SK-N-SH treated with all-trans-retinoic acid at 6 μM for 48 hours (cell line): ENCODE measurements around the gene MPPED1.

ENCODE experiments used
- ATAC-seq: fragments of 200-7000 bp; cut with Tn5 transposase; 3 replicates; pipeline ENCODE4 v1.9.1; 2020; ENCODE audit warnings: mild to moderate bottlenecking, moderate library complexity
- BACH2 ChIP-seq: fragments of 250-450 bp; sonication (Bioruptor Pico); IDR thresholded peaks from 2 replicates; pipeline ENCODE4 v1.9.0; 2021; ENCODE audit warnings: mild to moderate bottlenecking, borderline replicate concordance
- CSDC2 ChIP-seq: fragments of 250-450 bp; sonication (Bioruptor Pico); IDR thresholded peaks from 2 replicates; pipeline ENCODE4 v1.5.0; 2020; ENCODE audit warnings: mild to moderate bottlenecking, moderate library complexity
- ISL1 ChIP-seq: fragments of 250-450 bp; sonication (Bioruptor Pico); IDR thresholded peaks from 2 replicates; pipeline ENCODE4 v2.1.2; 2022; ENCODE audit warnings: mild to moderate bottlenecking, moderate library complexity
- OSR1 ChIP-seq: fragments of 250-450 bp; sonication (Bioruptor Pico); IDR thresholded peaks from 2 replicates; pipeline ENCODE4 v1.8.0; 2022; ENCODE audit warnings: moderate library complexity, mild to moderate bottlenecking, inconsistent platforms
- PPARA ChIP-seq: fragments of 250-450 bp; sonication (Bioruptor Pico); IDR thresholded peaks from 2 replicates; pipeline ENCODE4 v1.5.0; 2020; ENCODE audit warnings: mild to moderate bottlenecking, borderline replicate concordance
- RARB ChIP-seq: fragments of 250-450 bp; sonication (Bioruptor Pico); IDR thresholded peaks from 2 replicates; pipeline ENCODE4 v1.8.0; 2021; ENCODE audit warnings: mild to moderate bottlenecking, moderate library complexity
- SNAI2 ChIP-seq: fragments of 250-450 bp; sonication (Bioruptor Pico); IDR thresholded peaks from 2 replicates; pipeline ENCODE4 v1.5.0; 2020; ENCODE audit warnings: mild to moderate bottlenecking, moderate library complexity
- TCF4 ChIP-seq: fragments of 250-450 bp; sonication (Bioruptor Pico); IDR thresholded peaks from 2 replicates; pipeline ENCODE4 v1.8.0; 2021; ENCODE audit warnings: mild to moderate bottlenecking, moderate library complexity, borderline replicate concordance
- TOX ChIP-seq: fragments of 250-450 bp; sonication (Bioruptor Pico); IDR thresholded peaks from 2 replicates; pipeline ENCODE4 v1.8.0; 2021; ENCODE audit warnings: mild to moderate bottlenecking, moderate library complexity, borderline replicate concordance
- ZC3H10 ChIP-seq: fragments of 250-450 bp; sonication (Bioruptor Pico); IDR thresholded peaks from 2 replicates; pipeline ENCODE4 v1.5.1; 2021; ENCODE audit warnings: mild to moderate bottlenecking, moderate library complexity
- ZFP3 ChIP-seq: fragments of 250-450 bp; sonication (Bioruptor Pico); IDR thresholded peaks from 2 replicates; pipeline ENCODE4 v1.5.0; 2020; ENCODE audit warnings: mild to moderate bottlenecking, moderate library complexity
- ZNF565 ChIP-seq: fragments of 450-650 bp; formaldehyde crosslinking; conservative IDR thresholded peaks from 2 replicates; pipeline ENCODE4 v1.5.0; 2020; ENCODE audit warnings: low read depth, mild to moderate bottlenecking, moderate library complexity
- ZNF70 ChIP-seq: fragments of 450-650 bp; formaldehyde crosslinking; IDR thresholded peaks from 2 replicates; pipeline ENCODE4 v1.5.0; 2020; ENCODE audit warnings: mild to moderate bottlenecking, moderate library complexity
- ZNF8 ChIP-seq: fragments of 450-650 bp; formaldehyde crosslinking; IDR thresholded peaks from 2 replicates; pipeline ENCODE4 v1.5.0; 2020; ENCODE audit warnings: mild to moderate bottlenecking, moderate library complexity
- TF ChIP-seq, protein P1 (sequence below): fragments of 250-450 bp; sonication (Bioruptor Pico); IDR thresholded peaks from 2 replicates; pipeline ENCODE4 v1.5.1; 2021; ENCODE audit warnings: mild to moderate bottlenecking, moderate library complexity
- TF ChIP-seq, protein P2 (sequence below): fragments of 250-450 bp; sonication (Bioruptor Pico); IDR thresholded peaks from 2 replicates; pipeline ENCODE4 v1.5.0; 2020; ENCODE audit warnings: mild to moderate bottlenecking, moderate library complexity
- TF ChIP-seq, protein P3 (sequence below): fragments of 250-450 bp; sonication (Bioruptor Pico); IDR thresholded peaks from 2 replicates; pipeline ENCODE4 v1.8.0; 2021; ENCODE audit warnings: low read depth, mild to moderate bottlenecking, moderate library complexity, borderline replicate concordance
- TF ChIP-seq, protein P4 (sequence below): fragments of 250-450 bp; sonication (Bioruptor Pico); IDR thresholded peaks from 2 replicates; pipeline ENCODE4 v1.5.1; 2020; ENCODE audit warnings: low read depth, mild to moderate bottlenecking, moderate library complexity

The MPPED1 gene

DNA sequence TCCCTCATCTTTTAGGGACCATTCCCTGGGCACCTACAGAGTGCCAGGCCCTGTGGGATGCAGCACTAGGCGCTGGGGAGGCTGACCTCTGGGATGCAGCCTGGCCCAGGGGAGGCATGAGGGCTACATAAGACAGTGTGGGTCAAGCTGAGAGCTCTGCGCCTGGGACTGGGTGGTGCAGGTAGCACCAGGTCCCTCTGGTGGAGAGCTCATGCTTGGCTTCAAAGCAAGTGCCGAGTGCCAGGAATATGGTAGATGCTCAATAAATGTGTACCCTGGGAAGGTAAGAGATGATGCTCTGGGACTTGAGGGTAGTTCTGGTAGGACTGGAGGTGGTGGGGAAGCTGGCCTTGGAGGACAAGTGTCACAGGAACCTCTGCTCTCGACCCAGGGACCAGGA, 2.0 kb upstream of the MPPED1 start:
- TF ChIP-seq ZC3H10 (CRISPR knock-in tag), result no peak
- TF ChIP-seq ISL1, result no peak
- no peak for TF ChIP-seq ZNF565
- no peak for TF ChIP-seq ZNF8
- TF ChIP-seq TCF4, result no peak
- no peak for TF ChIP-seq OSR1
- TF ChIP-seq, protein P1, sequence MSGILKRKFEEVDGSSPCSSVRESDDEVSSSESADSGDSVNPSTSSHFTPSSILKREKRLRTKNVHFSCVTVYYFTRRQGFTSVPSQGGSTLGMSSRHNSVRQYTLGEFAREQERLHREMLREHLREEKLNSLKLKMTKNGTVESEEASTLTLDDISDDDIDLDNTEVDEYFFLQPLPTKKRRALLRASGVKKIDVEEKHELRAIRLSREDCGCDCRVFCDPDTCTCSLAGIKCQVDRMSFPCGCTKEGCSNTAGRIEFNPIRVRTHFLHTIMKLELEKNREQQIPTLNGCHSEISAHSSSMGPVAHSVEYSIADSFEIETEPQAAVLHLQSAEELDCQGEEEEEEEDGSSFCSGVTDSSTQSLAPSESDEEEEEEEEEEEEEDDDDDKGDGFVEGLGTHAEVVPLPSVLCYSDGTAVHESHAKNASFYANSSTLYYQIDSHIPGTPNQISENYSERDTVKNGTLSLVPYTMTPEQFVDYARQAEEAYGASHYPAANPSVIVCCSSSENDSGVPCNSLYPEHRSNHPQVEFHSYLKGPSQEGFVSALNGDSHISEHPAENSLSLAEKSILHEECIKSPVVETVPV (CRISPR knock-in tag), result no peak
- TF ChIP-seq, protein P2, sequence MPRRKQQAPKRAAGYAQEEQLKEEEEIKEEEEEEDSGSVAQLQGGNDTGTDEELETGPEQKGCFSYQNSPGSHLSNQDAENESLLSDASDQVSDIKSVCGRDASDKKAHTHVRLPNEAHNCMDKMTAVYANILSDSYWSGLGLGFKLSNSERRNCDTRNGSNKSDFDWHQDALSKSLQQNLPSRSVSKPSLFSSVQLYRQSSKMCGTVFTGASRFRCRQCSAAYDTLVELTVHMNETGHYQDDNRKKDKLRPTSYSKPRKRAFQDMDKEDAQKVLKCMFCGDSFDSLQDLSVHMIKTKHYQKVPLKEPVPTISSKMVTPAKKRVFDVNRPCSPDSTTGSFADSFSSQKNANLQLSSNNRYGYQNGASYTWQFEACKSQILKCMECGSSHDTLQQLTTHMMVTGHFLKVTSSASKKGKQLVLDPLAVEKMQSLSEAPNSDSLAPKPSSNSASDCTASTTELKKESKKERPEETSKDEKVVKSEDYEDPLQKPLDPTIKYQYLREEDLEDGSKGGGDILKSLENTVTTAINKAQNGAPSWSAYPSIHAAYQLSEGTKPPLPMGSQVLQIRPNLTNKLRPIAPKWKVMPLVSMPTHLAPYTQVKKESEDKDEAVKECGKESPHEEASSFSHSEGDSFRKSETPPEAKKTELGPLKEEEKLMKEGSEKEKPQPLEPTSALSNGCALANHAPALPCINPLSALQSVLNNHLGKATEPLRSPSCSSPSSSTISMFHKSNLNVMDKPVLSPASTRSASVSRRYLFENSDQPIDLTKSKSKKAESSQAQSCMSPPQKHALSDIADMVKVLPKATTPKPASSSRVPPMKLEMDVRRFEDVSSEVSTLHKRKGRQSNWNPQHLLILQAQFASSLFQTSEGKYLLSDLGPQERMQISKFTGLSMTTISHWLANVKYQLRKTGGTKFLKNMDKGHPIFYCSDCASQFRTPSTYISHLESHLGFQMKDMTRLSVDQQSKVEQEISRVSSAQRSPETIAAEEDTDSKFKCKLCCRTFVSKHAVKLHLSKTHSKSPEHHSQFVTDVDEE (CRISPR knock-in tag), result no peak
- ATAC-seq, result no peak

DNA sequence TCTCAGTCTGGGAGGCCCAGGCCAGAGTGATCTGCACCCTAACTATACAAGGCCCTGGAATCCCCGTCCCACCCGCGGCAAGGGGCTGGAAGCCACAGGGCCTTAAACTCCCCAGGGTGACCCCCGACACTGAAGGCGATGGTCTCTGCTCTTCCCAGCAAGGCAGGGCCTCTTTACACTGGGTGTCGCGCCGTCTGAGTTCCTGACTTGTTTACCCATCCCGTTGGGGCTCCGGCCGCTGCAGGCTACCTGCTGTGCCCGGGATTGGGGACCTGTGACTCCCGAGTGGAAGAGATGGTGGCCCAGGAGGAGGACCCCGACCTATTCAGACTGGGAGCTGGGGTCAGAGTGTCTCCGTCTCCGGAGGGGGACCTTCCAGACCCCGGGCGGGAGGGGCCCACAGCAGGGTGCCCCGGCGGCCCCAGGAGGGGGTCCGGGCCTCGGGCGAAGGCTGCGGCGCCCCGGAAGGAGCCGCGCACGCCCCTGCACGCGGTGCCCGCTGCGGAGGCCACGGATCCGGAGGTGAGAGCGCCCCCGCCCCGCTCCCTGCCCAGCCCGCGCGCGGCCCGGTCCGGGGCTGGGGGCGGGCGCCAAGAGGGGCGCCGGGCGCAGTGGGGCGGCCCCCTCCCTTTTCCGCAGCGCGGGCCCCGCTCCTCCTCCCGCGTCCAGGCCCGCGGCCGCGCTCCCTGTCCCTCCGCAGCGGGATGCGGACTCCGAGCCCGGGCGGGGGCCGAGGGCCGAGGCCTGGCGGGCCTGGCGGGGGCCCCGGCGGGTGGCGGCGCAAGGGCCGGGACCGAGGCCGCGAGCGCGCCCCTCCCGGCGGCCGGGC, 560 bp upstream of the MPPED1 start:
- ATAC-seq, result no peak
- TF ChIP-seq ZNF70 (CRISPR knock-in tag) (no peak), ZNF8 (no peak), ZFP3 (no peak), TOX (CRISPR knock-in tag) (no peak), ZNF565 (no peak), PPARA (CRISPR knock-in tag) (no peak), ZC3H10 (CRISPR knock-in tag) (no peak), RARB (no peak), OSR1 (no peak), SNAI2 (CRISPR knock-in tag) (no peak), TCF4 (no peak), CSDC2 (CRISPR knock-in tag) (no peak)
- TF ChIP-seq, protein P3, sequence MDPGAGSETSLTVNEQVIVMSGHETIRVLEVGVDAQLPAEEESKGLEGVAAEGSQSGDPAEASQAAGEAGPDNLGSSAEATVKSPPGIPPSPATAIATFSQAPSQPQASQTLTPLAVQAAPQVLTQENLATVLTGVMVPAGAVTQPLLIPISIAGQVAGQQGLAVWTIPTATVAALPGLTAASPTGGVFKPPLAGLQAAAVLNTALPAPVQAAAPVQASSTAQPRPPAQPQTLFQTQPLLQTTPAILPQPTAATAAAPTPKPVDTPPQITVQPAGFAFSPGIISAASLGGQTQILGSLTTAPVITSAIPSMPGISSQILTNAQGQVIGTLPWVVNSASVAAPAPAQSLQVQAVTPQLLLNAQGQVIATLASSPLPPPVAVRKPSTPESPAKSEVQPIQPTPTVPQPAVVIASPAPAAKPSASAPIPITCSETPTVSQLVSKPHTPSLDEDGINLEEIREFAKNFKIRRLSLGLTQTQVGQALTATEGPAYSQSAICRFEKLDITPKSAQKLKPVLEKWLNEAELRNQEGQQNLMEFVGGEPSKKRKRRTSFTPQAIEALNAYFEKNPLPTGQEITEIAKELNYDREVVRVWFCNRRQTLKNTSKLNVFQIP (CRISPR knock-in tag), result no peak
- TF ChIP-seq, protein P4, sequence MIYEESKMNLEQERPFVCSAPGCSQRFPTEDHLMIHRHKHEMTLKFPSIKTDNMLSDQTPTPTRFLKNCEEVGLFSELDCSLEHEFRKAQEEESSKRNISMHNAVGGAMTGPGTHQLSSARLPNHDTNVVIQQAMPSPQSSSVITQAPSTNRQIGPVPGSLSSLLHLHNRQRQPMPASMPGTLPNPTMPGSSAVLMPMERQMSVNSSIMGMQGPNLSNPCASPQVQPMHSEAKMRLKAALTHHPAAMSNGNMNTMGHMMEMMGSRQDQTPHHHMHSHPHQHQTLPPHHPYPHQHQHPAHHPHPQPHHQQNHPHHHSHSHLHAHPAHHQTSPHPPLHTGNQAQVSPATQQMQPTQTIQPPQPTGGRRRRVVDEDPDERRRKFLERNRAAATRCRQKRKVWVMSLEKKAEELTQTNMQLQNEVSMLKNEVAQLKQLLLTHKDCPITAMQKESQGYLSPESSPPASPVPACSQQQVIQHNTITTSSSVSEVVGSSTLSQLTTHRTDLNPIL (CRISPR knock-in tag), result no peak
- TF ChIP-seq, protein P2 (CRISPR knock-in tag), result no peak

DNA sequence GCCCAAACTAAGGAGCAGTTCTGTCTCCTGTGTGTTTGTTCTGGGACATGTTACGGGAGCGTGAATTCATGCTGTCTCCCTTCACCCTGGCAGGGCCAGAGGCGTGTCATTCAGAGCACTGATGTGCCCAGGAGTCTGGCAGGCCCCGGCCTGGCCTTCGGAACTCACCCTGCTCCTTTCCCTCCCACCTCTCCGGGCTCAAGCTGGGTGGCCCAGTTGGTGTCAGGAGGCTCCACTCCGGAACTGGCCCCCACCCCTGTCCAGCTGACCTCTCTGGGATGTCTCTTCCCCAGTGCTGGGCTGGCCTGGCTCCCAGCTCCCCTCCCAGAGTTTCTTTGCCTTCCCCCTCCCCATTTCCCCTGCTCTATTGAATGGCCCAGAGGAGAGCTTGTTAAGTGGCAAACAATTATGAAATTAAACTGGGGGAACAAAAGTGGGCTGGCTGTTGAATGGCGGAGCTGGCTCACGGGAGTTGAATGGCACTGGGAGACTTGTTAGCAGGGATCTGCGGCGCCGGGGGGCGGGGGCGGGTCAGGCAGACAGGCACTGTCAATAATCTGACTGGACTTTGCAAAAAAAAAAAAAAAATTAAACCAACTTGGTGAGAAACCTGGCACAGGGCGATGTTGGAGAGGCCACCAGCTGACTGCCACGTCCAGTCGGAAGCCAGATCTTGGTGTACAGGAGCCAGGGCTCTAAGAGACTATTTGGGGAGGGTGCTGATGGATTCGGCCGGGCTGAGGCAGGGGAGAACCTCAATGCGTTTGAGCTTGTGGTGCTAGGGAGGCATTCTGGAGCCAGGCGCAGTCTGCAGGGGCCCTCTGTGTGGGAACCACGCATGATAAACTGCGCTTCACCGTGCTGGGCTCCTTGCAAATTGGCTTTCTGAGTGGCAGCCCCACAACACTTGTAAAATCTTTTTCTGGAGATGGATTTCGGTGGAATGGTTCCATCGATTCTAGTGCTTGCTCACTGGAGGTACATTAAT, 1.3 kb downstream of the MPPED1 start:
- TF ChIP-seq BACH2 (CRISPR knock-in tag), result no peak
- ATAC-seq, result no peak
